ENCODE data around the gene ULBP2.

GRCh38 chr6:149924933-149925252 lies 16.9 kb upstream of the ULBP2 start:
- TF ChIP-seq POLR2A (IDR thresholded peaks at IDR 0.05; ENCODE audit: low read depth, low read length), result no peak
- TF ChIP-seq POLR2AphosphoS5 (IDR thresholded peaks at IDR 0.05; ENCODE audit: low read depth, low read length), result no peak
- no peak for TF ChIP-seq TAF1 (IDR thresholded peaks at IDR 0.05; ENCODE audit: low read depth, low read length)
- TF ChIP-seq SPI1 (IDR thresholded peaks at IDR 0.05; ENCODE audit: low read depth, low read length), result no peak
